GDM1 (cell line): ENCODE measurements around the gene RILP.

Experiments
- DNase-seq: peaks from one replicate; lab custom pipeline; 2025; lab: John Stamatoyannopoulos, UW

Gene RILP

GRCh38 chr17:1648173-1648962 is 1.3 kb downstream of the RILP start:
- DNase-seq: no peak

- DNase-seq: no peak
These were observed 1.9 kb downstream of the RILP start for GRCh38 chr17:1647802-1648171.

- DNase-seq: no peak
These were observed 3.3 kb downstream of the RILP start for GRCh38 chr17:1646199-1646875.

DNA sequence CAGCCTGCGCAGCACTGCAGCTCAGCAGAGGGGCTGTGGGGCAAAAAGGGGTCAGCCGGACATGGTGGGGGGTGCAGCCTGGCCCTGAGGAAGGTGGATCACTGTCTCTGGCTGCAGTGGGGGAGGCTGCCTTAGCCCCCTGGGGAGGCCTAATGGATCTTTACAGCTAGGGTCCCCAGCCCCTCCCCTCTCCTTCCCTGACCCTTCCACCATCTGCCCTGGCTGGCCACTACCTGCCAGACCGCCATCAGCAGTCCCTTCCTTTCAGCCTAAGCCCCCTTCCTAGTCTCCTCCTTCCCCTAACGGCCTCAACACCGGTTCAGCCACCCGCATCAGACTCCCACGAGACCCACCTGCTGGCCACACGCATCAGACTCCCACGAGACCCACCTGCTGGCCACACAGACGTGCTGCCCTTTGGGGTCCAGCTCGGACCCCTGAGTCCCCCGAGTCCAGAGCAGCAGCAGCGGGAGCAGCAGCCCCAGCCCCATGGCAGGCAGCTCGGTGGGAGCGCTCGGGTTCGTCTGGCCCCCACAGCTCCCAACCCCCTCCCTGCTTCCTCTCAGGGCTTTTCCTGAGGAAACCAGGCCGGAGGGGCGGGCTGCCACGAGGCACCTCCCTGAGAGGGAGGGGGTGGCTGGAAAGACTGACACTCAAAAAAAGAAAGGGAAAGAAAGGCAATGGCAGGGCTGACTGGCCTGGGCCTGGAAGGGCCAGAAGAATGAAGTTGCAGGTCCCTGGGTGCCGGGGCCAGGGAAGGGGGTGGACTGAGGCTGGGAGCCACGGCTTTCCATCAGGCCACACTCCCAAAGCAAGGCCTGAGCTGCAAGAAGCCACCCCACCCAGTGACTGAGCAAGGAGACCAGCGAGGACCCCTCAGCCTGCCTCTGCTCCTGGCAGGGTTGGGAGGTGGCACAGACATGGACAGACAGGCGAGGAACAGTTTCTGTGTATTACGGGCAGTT is 4.2 kb downstream of the RILP start, which contains the start of gene SCARF1:
Gene SCARF1, minus strand, starts transcription at position 526 of the 965 bp plus-strand sequence. Its CDS starts 35 bp downstream, at position 491.
- peak; percentile 82 for DNase-seq

GRCh38 chr17:1644493-1645206 is 5.0 kb downstream of the RILP start:
- DNase-seq: no peak

- DNase-seq: no peak
These were observed 5.6 kb downstream of the RILP start for GRCh38 chr17:1643999-1644492.

DNA sequence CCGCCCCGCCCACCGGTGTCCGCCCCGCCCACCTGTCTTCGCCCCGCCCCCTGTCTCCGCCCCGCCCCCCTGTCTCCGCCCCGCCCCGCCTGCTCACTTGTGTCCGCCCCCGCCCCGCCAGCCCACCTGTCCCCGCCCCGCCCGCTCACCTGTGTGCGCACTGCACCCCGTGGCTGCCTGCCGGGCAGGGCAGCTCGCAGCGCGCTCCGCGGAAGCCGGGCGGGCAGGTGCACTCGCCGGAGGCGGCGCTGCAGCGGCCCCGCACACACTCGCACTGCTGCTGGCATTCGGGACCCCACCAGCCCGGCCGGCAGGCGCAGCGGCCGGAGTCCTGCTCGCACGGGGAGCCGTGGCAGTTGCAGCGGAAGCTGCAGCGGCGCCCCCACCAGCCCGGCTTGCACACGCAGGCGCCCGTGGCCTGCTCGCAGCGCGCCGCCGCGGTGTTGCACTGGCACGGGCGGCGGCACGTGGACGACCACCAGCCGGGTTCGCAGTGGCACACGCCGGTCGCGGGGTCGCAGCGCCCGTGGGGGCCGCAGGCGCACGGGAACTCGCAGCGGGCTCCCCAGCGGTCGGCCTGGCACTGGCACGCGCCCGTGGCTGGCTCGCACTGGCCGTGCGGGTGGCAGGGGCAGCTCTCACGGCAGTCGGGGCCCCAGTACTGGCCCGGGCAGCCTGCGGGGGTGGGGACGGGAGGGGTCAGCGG is 6.2 kb downstream of the RILP start:
- DNase-seq: no peak

DNA sequence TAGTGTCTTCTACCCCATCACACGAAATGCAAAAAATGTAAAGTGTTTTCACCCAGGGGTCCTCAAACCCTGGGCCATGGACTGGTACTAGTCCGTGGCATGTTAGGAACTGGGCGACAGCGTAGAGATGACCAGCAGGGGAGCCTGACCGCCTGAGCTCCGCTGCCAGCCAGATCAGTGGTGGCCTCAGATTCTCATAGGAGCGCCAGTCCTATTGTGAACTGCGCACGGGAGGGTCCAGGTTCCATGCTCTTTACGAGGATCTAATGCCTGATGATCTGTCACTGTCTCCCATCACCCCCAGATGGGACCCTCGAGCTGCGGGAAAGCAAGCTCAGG is 8.6 kb downstream of the RILP start:
- DNase-seq: no peak

GRCh38 chr17:1640329-1641064 is 9.2 kb downstream of the RILP start:
- DNase-seq: no peak

DNA sequence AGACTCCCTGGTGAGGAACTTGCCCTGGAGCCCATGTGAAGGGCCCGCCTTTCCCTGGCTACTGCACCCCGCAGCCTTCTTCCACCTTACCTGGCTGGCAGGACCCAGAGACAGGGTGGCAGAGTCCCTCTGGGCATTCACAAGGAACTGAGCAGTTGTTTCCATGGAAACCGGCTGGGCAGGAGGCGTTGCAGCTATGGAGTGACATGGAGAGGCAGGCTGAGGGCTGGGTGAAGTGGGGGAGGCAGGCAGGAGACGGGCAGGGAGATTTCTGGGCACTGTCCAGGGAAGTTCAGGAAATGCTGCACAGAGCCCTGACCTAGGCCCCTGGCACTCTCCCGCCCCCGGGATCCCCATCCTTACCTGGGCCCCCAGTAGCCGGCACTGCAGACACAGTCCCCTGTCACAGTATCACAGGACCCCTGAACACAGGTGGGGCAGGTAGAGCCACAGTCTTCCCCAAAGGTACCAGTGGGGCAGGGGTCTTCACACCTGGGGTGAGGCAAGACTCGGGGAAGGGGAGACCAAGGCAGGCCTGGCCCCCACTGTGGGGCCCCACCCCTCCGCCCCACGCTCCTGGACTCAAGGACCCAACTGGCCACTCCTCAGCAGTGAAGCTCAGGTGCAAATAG is 10.0 kb downstream of the RILP start:
- DNase-seq: no peak

DNA sequence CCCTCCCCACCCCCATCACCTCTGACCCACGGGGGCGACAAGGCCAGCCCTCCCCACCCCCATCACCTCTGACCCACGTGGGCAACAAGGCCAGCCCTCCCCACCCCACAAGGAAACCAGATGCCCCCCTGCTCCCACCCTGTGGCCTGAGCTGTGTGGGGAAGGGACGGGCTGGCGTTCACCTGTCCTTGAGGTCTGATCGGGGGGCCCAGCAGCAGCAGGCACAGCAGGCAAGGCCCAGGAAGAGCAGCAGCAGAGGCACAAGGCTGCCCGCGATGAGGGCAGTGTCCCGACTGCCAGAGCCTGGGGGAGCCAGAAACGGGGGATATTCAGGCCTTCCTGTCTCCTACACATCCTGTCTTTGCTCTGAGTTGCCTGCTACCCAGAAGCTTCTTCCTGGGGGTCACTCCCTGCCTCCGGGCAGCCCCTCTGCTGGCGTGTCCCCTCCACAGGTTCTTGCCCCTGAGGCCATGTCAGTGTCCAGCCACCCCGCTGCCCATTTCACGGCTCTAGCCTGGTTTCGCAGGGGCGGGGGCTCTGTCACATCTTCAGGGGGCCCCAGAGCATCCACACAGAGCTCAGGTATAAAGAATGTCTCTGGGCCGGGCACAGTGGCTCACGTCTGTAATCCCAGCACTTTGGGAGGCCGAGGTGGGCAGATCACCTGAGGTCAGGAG is 10.9 kb downstream of the RILP start:
- no peak for DNase-seq

DNA sequence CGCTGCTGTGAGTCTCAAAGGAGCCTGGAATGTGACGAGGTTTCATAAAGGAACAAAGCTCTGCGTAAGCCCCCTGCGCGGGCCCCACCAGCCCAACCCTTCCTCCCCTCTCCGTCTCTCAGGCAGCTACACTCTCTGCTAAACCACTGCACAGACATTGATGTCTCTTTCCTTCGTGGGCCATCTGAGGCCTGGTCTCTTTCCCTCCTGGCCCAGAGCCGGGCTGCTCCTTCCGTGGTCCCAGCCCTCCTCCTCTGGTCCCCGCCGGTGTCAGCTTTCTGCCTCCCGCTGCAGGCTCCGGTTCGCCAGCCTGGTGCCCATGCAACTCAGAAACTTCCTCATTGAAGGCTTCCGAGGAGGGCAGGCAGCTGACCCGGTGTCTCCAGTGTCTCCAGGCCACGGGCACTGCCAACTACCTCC is 11.5 kb downstream of the RILP start:
- no peak for DNase-seq

- no peak for DNase-seq
These were observed 12.9 kb downstream of the RILP start for GRCh38 chr17:1636732-1637285.

DNA sequence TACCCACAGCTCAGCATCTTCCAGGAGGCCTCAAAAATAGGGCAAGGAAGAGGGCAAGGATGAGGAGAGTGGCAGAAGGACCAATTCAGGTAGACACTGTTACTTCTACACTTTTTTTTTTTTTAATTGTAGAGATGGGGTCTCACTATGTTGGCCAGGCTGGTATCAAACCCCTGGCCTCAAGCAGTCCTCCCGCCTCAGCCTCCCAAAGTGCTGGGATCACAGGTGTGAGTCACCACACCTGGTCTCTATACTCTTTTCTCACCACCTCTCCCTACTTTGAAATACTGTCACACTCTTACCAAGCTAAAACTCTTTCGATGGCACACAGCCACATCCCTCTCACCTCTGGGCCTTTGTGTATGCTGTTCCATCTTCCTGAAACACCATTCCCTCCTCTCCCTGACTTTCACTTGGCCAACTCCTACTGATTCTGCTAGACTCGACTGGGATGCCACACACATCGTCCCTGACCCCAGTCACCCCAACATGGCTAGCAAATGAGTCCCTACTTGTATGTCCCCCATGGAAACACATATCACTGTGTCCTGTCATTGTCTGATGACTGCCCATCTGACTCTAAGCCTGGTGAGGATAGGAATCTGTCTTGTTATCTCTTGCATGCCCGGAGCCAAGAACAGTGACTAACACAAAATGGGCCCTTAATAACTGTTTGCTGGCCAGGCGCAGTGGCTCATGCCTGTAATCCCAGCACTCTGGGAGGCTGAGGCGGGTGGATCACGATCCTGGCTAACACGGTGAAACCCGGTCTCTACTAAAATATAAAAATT is 13.8 kb downstream of the RILP start:
- DNase-seq: no peak

GRCh38 chr17:1634841-1635650 is 14.6 kb downstream of the RILP start:
- no peak for DNase-seq

DNA sequence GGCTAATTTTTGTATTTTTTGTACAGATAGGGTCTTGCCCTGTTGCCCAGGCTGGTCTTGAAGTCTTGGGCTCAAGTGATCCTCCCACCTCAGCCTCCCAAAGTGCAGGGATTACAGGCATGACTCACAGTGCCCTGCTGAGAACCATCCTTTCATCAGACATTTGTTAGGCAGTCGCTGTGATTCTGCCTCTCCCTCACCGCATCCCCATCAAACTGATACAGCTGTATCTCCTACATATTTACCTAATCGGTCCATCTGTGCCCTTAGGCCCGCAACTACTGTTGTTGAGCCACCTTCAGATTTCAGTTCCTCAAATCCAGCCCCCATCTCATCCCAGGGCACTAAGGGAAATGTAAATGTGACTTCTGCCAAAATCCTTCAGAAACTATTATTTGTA is 19.0 kb downstream of the RILP start:
- no peak for DNase-seq
